HG03060 (cell line): Measurements from ENCODE around the gene SUFU.

Experiments used
- ATAC-seq: cut with Tn5 transposase; IDR thresholded peaks from one replicate; pipeline ENCODE4 v1.9.1; 2021; ENCODE audit warnings: low read depth, moderate number of reproducible peaks; ENCODE audit not compliant: unreplicated experiment

SUFU gene

DNA sequence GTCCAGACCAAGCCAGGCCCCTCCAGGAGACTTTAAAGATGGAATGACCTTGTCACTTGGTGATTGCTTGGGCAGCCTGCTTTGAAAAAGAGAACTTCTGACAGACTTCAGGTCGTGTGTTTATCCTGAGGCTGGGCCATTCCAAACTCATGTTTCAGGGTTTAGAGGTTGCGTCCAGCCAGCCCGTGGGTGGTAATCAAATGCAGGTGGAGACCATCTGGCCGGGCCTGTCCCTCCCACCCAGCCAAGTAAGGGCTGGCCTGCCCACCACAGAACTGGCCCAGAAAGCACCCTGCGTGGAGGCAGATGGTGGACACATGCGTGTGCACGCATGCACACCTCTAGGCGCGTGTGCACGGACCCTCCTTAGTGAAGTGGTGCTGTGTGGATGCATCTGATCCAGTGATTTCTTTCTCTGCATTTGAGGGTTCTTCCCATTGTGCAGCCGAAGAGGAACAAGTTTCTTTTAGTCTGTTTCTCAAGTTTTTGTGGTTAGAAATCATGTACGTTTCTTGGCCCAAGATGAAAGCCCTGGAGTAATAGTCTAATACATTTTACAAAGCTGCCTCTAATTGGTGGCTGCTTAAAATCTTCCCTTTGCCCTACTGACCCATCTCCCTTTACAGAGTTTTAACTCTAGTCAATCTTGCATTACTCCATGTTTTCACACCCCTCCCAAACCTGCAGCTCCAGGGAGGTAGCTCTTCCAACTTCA lies 43.0 kb downstream of the SUFU start:
- ATAC-seq, result no peak

DNA sequence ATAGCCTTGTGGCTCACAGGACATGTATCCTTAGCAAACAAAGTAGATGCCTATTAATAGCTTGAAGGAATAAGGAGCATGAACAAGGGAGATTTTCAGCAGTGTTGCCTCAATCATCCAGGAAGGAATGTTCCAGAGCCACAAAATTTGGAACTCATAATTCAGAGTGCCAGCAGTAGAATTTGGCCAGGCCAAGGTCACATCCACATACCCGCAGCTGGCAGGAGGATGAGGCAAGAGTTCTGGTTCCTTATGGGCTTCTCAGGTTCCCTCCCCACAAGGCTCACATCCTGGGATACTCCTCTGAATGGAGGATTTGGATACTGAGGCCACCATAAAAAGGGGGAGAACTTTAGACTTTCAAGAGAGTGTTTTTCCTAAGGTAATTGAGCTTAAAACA lies 45.8 kb downstream of the SUFU start:
- no peak for ATAC-seq

DNA sequence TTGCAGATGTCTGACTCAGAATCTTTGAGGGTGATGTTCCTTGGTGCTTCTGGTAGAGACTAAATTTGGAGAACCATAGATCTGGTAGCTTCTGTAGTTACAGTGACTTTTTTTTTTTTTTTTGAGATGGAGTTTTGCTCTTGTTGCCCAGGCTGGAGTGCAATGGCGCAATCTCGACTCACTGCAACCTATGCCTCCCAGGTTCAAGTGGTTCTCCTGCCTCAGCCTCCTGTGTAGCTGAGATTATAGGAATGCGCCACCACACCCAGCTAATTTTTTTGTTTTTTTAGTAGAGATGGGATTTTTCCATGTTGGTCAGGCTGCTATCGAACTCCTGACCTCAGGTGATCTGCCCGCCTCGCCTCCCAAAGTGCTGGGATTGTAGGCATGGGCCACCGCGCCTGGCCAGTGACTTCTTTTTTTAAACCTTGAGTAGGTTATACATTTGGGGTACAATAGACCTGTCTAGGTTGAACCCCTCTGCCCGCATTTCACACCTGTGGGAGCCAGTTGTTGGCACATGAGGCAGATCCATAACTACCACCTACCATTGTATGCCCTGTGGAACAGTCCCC lies 47.0 kb downstream of the SUFU start:
- ATAC-seq, result no peak

GRCh38 chr10:102552533-102552932 lies 48.8 kb downstream of the SUFU start:
- ATAC-seq, result no peak

DNA sequence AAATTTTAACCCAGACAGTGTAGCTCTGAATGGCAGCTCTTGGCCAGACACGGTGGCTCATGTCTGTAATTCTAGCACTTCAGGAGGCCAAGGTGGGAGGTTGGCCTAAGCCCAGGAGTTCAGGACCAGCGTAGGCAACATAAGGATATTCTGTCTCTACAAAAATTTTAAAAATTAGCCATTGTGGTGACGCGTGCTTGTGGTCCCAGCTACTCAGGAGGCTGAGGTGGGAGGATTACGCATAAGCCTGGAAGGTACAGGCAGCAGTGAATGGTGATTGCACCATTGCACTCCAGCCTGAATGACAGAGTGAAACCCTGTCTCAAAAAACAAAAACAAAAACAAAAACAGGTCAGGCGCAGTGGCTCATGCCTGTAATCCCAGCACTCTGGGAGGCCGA lies 50.0 kb downstream of the SUFU start:
- ATAC-seq, result no peak

DNA sequence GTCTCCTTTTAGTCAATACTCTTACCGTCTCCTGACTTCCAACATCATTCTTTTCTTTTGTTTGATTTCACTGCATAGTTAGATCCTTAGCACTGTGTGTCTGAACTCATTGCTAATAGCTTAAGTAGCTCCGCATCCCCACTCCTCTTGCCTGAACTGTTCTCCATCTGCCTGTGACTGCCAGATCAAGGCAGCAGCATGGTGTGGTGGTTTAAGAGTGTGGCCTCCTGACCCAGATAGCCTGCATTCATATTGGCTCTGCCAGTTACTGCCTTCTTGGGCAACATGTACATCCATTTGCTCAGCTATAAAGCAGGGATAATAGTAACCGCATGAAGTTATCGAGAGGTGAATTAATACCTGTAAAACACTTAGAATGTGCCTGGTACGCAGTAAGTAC lies 50.8 kb downstream of the SUFU start:
- no peak for ATAC-seq

DNA sequence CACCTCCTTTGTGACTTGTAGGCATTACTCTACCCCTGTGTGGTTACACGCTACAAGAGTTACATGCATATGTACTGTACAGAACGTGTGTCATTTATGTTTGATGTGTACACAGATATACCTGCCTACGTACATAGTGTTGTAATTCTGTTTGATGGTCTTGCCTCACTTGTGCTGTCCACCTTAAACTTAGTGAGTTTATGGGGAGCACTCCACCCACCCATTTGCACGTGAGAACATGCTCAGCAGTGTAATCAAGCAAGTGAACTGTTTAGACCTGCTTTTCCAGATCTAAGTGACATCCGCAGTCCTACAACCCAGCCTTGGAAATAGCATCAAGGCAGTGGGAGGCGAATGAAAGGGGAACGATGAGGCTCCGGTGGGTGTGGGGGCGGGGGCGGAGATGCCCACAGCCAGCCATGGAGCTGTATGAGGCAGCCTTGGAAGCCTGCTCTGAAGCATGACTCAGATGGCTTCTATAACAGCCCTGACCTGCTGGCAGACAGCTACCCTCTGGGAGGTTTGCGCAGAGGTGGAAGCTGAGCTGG lies 52.1 kb downstream of the SUFU start:
- no peak for ATAC-seq

GRCh38 chr10:102557569-102557968 lies 53.8 kb downstream of the SUFU start:
- ATAC-seq, result no peak

DNA sequence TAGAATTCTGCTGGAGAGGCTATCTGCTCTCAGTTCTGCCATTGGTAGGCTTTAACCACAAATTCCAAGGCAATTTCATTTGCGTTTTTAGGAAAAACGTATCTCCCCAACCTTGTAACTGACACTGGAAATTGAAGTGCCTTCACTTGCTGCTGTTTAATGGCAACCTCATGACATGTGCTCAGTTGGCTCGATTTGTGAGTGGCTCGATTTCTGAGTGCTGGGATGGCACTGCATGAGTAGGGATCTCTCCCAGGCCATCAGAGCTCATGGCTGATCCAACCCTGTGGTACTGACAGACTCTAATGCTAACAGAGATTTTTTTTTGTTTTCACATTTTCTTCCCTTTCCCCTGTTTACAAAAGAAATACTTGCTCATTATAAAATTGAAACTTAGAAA lies 56.0 kb downstream of the SUFU start:
- no peak for ATAC-seq

DNA sequence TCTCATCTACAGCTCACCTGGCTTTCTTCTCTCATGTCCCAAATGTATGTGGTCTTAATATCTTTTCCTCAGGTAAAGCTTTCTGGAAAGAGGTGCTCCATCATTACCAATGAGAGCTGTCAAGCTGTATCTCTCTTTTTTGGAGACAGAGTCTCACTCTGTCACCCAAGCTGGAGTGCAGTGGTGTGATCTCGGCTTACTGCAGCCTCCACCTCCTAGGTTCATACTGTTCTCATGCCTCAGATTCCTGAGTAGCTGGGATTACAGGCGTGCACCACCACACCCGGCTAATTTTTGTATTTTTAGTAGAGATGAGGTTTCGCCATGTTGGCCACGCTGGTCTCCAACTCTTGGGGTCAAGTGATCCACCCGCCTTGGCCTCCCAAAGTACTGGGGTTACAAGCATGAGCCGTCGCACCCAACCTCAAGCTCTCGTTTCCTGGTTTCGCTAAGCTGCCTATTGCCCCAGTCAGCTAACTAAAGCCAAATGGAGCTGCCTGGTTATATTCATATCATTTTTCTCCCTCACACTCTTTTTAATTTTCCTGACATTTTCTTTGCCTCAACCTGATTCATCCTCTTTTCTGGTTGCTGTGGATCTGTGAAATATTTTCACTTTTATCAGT lies 60.5 kb downstream of the SUFU start:
- no peak for ATAC-seq

DNA sequence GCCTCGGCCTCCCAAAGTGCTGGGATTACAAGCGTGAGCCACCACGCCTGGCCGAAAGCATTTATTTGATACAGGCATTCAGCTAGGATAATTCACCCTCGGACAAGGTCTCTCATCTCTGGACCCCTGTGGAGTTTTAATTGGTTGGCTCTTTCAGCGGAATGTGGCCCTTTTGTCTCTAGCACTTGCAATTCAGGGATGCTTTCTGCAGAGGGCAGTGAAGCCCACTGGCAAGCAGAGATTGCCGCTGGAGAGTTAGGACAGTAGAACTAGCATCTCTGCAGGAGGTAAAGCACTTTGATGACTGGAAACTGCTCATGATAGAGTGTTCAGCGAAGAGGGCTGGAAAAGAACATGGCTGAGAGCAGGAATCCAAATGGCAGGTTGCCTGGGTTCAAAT lies 62.0 kb downstream of the SUFU start:
- ATAC-seq, result no peak

- no peak for ATAC-seq
These were observed 75.0 kb downstream of the SUFU start for GRCh38 chr10:102578782-102579181.

DNA sequence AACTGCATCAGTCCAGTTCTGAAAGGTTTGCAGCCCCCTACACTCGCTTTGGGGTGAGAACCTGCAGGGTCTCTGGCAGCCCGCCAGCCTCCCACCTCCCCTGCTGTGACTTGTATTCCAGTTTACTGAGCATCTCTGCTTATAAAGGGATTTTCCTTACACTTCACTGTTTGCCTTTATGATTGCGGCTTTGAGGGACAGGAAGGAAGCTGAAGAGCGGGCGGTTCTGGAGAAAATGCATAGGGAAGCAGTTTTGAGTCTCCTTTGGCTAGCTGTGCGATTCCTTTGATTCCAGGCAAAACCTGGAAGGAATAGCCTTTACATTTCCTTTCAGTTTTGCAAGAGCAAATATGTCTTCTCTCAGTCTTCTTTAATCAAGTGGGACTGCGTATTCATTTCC lies 75.6 kb downstream of the SUFU start:
- ATAC-seq, result no peak

GRCh38 chr10:102580230-102580629 lies 76.5 kb downstream of the SUFU start:
- no peak for ATAC-seq

DNA sequence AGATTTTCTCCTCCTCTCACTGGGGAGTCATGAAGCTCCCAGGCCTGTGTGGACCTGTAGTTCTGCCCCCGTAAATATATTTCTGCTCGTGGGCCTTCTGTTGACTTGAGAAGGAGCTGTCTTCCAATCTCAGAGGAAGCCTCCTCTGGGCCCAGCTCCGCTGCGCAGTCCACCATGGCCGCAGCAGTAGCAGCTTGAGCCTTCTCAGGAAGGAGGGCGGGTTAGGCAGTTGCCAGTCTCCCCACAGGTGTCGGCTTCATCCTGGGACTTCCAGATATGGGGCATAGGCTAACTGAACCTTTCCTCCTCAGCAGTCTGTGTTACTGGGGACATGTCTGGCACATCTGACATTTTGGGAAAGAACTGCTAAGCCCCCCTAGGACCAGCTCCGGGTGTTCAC lies 77.6 kb downstream of the SUFU start:
- ATAC-seq, result no peak

GRCh38 chr10:102581981-102582580 lies 78.3 kb downstream of the SUFU start:
- no peak for ATAC-seq

GRCh38 chr10:102583435-102584417 lies 80.0 kb downstream of the SUFU start:
- ATAC-seq, result no peak

GRCh38 chr10:102585026-102585425 lies 81.3 kb downstream of the SUFU start:
- no peak for ATAC-seq

DNA sequence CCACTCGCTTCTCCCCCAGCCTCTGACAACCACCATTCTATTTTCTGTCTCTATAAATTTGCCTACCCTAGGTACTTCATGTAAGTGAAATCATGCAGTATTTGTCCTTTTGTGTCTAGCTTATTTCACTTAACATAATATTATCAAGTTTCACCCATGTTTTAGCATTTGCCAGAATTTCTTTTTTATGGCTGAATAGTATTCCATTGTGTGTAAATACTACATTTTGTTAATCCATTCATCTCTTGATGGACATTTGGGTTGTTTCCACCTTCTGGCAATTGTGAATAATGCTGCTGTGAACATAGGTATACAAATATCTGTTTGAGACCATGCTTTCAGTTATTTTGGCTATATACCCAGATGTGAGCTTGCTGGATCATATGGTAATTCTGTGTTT lies 83.1 kb downstream of the SUFU start:
- no peak for ATAC-seq

GRCh38 chr10:102588875-102589274 lies 85.1 kb downstream of the SUFU start:
- ATAC-seq, result no peak
